Chondrocyte (in vitro differentiated cells): Measurements from ENCODE around the gene ZFYVE9. TPM values are rescaled to one million over a fixed set of nuclear protein-coding genes. Genes with fewer than 3 reads are reported as not detected.

Source experiments
- DNase-seq: peaks from one replicate; pipeline ENCODE4 v3.0.0; 2021; ENCODE audit warnings: mixed read lengths, low spot score
- H3K27ac Mint-ChIP-seq: one replicate; pipeline ENCODE4 v1.8.0; 2021; ENCODE audit warnings: mild to moderate bottlenecking, moderate library complexity, mixed read lengths; ENCODE audit not compliant: unreplicated experiment
- H3K27me3 Mint-ChIP-seq: 2 replicates; pipeline ENCODE4 v1.8.0; 2021; ENCODE audit warnings: low read depth, mixed read lengths
- H3K36me3 Mint-ChIP-seq: 2 replicates; pipeline ENCODE4 v1.8.0; 2021; ENCODE audit warnings: low read depth, mixed read lengths
- H3K4me1 Mint-ChIP-seq: 2 replicates; pipeline ENCODE4 v1.8.0; 2021; ENCODE audit warnings: low read depth, mild to moderate bottlenecking, mixed read lengths
- H3K4me3 Mint-ChIP-seq: one replicate; pipeline ENCODE4 v1.8.0; 2021; ENCODE audit warnings: mild to moderate bottlenecking, moderate library complexity, mixed read lengths; ENCODE audit not compliant: unreplicated experiment
- H3K9me3 Mint-ChIP-seq: 2 replicates; pipeline ENCODE4 v1.8.0; 2021; ENCODE audit warnings: low read depth, mixed read lengths
- CTCF ChIP-seq: fragments of 200-600 bp; sonication (generic); IDR thresholded peaks from 2 replicates; pipeline ENCODE4 v1.5.0; 2021; ENCODE audit warnings: antibody characterized with exemption, mild to moderate bottlenecking, moderate library complexity
- total RNA-seq: library from RNA; stranded (reverse); gene quantifications from 3 replicates; pipeline ENCODE4 v1.2.1, GENCODE V29; 2021

ZFYVE9 gene
- total RNA-seq, 1 donor from 2014 or later: 20.9 TPM

GRCh38 chr1:52359676-52360594 lies 218.0 kb downstream of the ZFYVE9 start:
- no peak overlapping the region for H3K27ac Mint-ChIP-seq
- no peak for DNase-seq
- peaks cover 12% of the 10 kb centered on the region for H3K4me1 Mint-ChIP-seq
- peaks cover 42% of the 10 kb centered on the region for H3K36me3 Mint-ChIP-seq
- no peaks in the 10 kb centered on the region for H3K27me3 Mint-ChIP-seq
- H3K9me3 Mint-ChIP-seq: no peaks in the 10 kb centered on the region
- no peak overlapping the region for H3K4me3 Mint-ChIP-seq
- no peak for TF ChIP-seq CTCF

- H3K4me3 Mint-ChIP-seq: no peak overlapping the region
Observed at GRCh38 chr1:52360595-52360968, 218.7 kb downstream of the ZFYVE9 start.

GRCh38 chr1:52364235-52364839 lies 222.4 kb downstream of the ZFYVE9 start:
- no peak for DNase-seq
- TF ChIP-seq CTCF: no peak
- Mint-ChIP-seq H3K36me3 (peaks cover 14% of the 10 kb centered on the region), H3K4me3 (peak overlapping the region; percentile 93), H3K4me1 (peaks cover 25% of the 10 kb centered on the region), H3K27me3 (no peaks in the 10 kb centered on the region), H3K27ac (peak overlapping the region; percentile 96), H3K9me3 (no peaks in the 10 kb centered on the region)

More at GRCh38 chr1:52360595-52360968, 218.7 kb downstream of the ZFYVE9 start:
- no peak for DNase-seq
- no peaks in the 10 kb centered on the region for H3K27me3 Mint-ChIP-seq
- H3K36me3 Mint-ChIP-seq: peaks cover 36% of the 10 kb centered on the region
- no peaks in the 10 kb centered on the region for H3K9me3 Mint-ChIP-seq
- H3K27ac Mint-ChIP-seq: no peak overlapping the region
- TF ChIP-seq CTCF: no peak
- peaks cover 16% of the 10 kb centered on the region for H3K4me1 Mint-ChIP-seq

- Mint-ChIP-seq H3K27me3 (no peaks in the 10 kb centered on the region), H3K4me1 (peaks cover 25% of the 10 kb centered on the region), H3K4me3 (peak overlapping the region; percentile 93), H3K36me3 (peaks cover 9% of the 10 kb centered on the region), H3K27ac (peak overlapping the region; percentile 96), H3K9me3 (no peaks in the 10 kb centered on the region)
- no peak for DNase-seq
- no peak for TF ChIP-seq CTCF
Observed at GRCh38 chr1:52365071-52365745, 223.3 kb downstream of the ZFYVE9 start.
